Karpas-422 (cell line): ENCODE measurements around the gene ICOSLG. TPM values are rescaled to one million over a fixed set of nuclear protein-coding genes. Genes with fewer than 3 reads are reported as not detected.
"Not testable (repeated sequence)": the region's sequence is repeated elsewhere in the genome, so short reads cannot be mapped to it uniquely, and the experiment has no call there.

Experiments
- DNase-seq: peaks from one replicate; pipeline ENCODE4 v3.0.0-alpha.2; 2015
- H2AFZ ChIP-seq: fragments of 200-600 bp; sonication (generic); 2 replicates; pipeline ENCODE4 v1.6.1; 2014; ENCODE audit warnings: antibody characterized with exemption, low read length, mixed read lengths
- H3K27ac ChIP-seq: fragments of 200-600 bp; sonication (generic); 2 replicates; pipeline ENCODE4 v1.5.1; 2014; ENCODE audit warnings: mild to moderate bottlenecking, low read length, moderate library complexity
- H3K27me3 ChIP-seq: fragments of 200-600 bp; sonication (generic); 2 replicates; pipeline ENCODE4 v1.6.1; 2014; ENCODE audit warnings: low read length, mixed read lengths
- H3K36me3 ChIP-seq: fragments of 200-600 bp; sonication (generic); 2 replicates; pipeline ENCODE4 v1.6.1; 2014; ENCODE audit warnings: low read length, mixed read lengths; ENCODE audit not compliant: insufficient read depth
- H3K4me1 ChIP-seq: fragments of 200-600 bp; sonication (generic); 2 replicates; pipeline ENCODE4 v1.6.1; 2014; ENCODE audit warnings: mild to moderate bottlenecking, low read length, mixed read lengths
- H3K4me2 ChIP-seq: fragments of 200-600 bp; sonication (generic); 2 replicates; pipeline ENCODE4 v1.6.1; 2014; ENCODE audit warnings: low read length, low read depth, mild to moderate bottlenecking; ENCODE audit not compliant: poor library complexity, severe bottlenecking
- H3K4me3 ChIP-seq: fragments of 200-600 bp; sonication (generic); 2 replicates; pipeline ENCODE4 v1.5.1; 2014; ENCODE audit warnings: mild to moderate bottlenecking, antibody characterized with exemption, low read length, mixed read lengths
- H3K79me2 ChIP-seq: fragments of 200-600 bp; sonication (generic); 2 replicates; pipeline ENCODE4 v1.6.1; 2014; ENCODE audit warnings: mild to moderate bottlenecking, low read length, mixed read lengths
- H3K9ac ChIP-seq: fragments of 200-600 bp; sonication (generic); 2 replicates; pipeline ENCODE4 v1.6.0; 2014; ENCODE audit warnings: low read length
- H3K9me2 ChIP-seq: fragments of 200-600 bp; sonication (generic), shearing (Covaris generic); replicated peaks from 2 replicates; pipeline ENCODE4 v1.6.0; 2014; ENCODE audit warnings: mild to moderate bottlenecking, low read length, moderate library complexity; ENCODE audit not compliant: insufficient read depth
- H3K9me3 ChIP-seq: fragments of 300-700, 200-600 bp; sonication (generic); 2 replicates; pipeline ENCODE4 v1.6.1; 2014; ENCODE audit warnings: low read length, mixed read lengths
- H4K20me1 ChIP-seq: fragments of 200-600 bp; sonication (generic); 2 replicates; pipeline ENCODE4 v1.6.1; 2014; ENCODE audit warnings: mild to moderate bottlenecking, antibody characterized with exemption, low read length, low read depth; ENCODE audit not compliant: insufficient read depth
- total RNA-seq: library from RNA; depleted of rRNA; stranded (reverse); fragments of >200 nt; shearing (Covaris generic); gene quantifications from 2 replicates; pipeline ENCODE4 v1.2.3, GENCODE V29; 2014; ENCODE audit warnings: low replicate concordance

The ICOSLG gene
- total RNA-seq, 1 experiment from 2014 or later: 0.37 TPM

DNA sequence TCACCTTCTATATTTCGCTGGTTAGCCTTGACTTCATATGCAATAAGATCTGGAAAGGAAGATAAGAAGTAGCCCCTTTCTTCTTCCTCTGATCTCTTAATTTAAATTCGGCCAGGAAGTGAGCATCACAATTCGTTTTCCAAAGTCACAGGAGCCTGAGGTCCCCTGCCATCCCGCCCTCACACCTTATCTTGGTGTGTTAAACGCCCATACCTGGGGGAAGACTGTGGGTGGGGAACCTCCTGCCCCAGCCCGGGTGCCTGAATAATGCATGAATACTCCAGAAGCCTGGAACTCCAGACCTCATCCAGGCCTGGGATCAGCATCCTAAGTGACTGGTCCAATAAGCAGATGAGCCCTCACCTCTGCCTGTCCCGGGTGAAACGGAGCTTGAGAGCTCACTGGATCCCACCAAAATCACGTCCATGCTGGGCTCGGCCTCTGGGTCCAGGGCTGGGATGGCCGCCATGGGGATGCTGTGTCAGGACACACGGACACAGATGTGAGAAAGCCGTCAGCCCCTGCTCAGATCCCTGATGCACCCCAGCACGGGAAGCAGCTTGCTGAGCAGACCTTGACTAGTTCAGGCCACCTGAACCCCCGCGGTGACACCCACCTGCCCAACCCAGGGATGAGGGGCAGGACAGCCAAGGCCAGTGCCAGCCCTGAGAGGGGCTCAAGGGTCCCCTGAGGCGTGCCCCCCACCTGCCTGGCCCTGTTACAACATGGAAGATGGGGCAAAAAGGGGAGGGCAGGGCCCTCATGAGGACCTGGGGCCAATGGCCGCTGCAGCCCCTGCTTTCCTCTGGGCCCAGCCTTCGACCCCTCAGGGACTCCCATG, 20.3 kb upstream of the ICOSLG start:
- Histone ChIP-seq H3K9me3 (no peaks in the 10 kb centered on the region), H4K20me1 (no peaks in the 10 kb centered on the region; the same call in 1 of the 2 replicates), H3K4me3 (no peak overlapping the region), H3K9ac (no peak overlapping the region), H3K27ac (no peak overlapping the region), H3K79me2 (no peaks in the 10 kb centered on the region), H3K4me2 (no peak overlapping the region), H3K9me2 (no peaks in the 10 kb centered on the region), H2AFZ (no peak overlapping the region), H3K27me3 (no peaks in the 10 kb centered on the region), H3K4me1 (no peaks in the 10 kb centered on the region), H3K36me3 (no peaks in the 10 kb centered on the region)
- no peak for DNase-seq

GRCh38 chr21:44260066-44260465, 19.3 kb upstream of the ICOSLG start:
- H3K9me2 ChIP-seq: no peaks in the 10 kb centered on the region
- H2AFZ ChIP-seq: no peak overlapping the region
- no peak for DNase-seq
- no peaks in the 10 kb centered on the region for H3K27me3 ChIP-seq
- no peaks in the 10 kb centered on the region for H3K79me2 ChIP-seq
- no peak overlapping the region for H3K4me2 ChIP-seq
- H3K4me1 ChIP-seq: no peaks in the 10 kb centered on the region
- no peak overlapping the region for H3K4me3 ChIP-seq
- no peaks in the 10 kb centered on the region; the same call in 1 of the 2 replicates for H4K20me1 ChIP-seq
- no peak overlapping the region for H3K27ac ChIP-seq
- H3K9me3 ChIP-seq: no peaks in the 10 kb centered on the region
- no peaks in the 10 kb centered on the region for H3K36me3 ChIP-seq
- H3K9ac ChIP-seq: no peak overlapping the region

DNA sequence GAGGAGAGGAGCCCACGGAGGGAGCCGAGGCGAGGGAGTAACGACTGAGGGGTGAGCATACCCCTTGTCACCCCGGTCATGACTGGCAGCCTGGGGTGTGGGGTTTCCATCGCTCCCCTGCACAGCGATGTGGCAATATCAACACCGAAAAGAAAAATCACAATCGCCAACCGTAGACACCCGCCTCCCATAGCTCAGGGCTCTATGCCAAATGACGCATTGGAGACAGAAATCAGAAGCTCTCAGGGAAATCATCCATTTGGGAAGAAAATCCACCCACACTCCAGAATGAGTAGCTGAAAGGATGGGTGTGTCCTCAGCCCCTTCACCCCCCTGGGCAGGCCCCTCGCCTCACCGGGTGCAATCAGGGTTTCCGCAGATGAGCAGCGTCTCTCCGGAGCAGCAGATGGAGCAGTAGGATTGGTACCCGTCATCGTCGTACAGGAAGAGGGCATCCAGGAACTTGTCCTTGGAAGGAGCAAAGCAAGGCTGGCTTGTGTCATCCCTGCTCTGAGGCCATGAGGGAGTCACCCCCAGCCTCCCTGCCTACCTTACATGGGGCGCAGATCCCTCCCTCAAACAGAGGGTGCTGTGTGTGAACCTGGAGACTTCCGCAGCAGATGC, 18.5 kb upstream of the ICOSLG start:
- Histone ChIP-seq H3K9me3 (no peaks in the 10 kb centered on the region), H3K9ac (no peak overlapping the region), H4K20me1 (no peaks in the 10 kb centered on the region; the same call in 1 of the 2 replicates), H3K4me1 (no peaks in the 10 kb centered on the region), H3K79me2 (no peaks in the 10 kb centered on the region), H3K4me2 (no peak overlapping the region), H3K9me2 (no peaks in the 10 kb centered on the region), H2AFZ (no peak overlapping the region), H3K4me3 (no peak overlapping the region), H3K27me3 (no peaks in the 10 kb centered on the region), H3K36me3 (no peaks in the 10 kb centered on the region), H3K27ac (no peak overlapping the region)
- no peak for DNase-seq

DNA sequence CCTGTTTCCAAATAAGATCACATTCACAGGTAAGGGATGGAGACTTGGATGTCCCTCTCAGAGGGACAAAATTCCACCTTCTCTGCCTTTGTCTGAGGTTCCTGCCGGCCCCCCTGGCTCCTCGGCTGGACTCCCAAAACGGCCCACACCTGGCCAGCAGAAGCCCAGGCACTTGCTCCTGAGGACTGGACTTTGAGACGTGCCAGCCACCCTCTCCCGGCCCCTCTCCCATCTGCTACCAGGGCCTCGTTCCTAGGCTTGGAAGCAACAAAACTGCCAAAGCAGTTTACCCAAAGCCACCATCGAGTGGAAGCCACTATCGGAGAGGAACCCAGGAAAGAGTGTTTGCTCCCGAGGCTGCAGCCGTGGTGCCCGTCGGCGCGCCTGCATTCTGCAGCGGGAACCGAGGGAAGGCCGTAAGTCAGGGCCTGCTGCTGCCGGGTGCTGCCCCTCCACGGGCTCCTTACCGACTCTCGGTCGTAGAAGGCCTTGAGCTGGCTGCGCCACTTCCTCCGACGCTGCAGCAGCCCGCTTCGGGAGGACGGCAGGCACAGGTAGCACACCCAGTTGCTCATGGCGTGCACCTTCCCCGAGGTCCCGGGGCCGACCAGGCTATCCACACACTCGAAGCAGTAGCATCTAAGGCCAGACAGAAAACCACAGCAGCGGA, 17.4 kb upstream of the ICOSLG start:
- Histone ChIP-seq H3K4me2 (no peak overlapping the region), H3K4me1 (no peaks in the 10 kb centered on the region), H3K9me2 (no peaks in the 10 kb centered on the region), H3K4me3 (no peak overlapping the region), H4K20me1 (no peaks in the 10 kb centered on the region; the same call in 1 of the 2 replicates), H3K36me3 (no peaks in the 10 kb centered on the region), H3K27ac (no peak overlapping the region), H3K79me2 (no peaks in the 10 kb centered on the region), H3K9ac (no peak overlapping the region), H3K27me3 (no peaks in the 10 kb centered on the region), H3K9me3 (no peaks in the 10 kb centered on the region), H2AFZ (no peak overlapping the region)
- DNase-seq: no peak

DNA sequence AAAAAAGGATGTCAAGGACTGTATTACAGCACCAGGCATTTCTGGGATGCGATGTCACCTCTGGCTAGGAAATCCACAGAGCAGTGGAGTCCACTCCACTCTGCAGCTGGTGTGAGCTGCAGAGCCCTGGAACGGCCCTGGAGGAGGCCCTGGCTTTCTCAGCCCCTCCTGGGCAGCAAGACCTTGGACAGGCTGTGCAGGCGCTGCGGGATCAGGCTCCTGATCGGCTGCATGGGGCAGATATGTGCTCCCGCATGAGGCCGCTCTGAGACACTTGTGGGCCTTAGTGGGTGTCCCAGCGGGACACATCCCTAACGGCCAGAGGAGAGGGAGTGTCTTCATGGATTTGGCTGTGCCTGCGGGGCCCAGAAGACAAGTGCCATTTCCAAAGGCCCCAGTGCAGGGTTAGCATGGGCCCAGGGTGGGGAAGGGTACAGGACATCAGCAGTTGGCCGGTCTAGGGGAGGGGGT, 14.8 kb upstream of the ICOSLG start:
- no peak for DNase-seq

GRCh38 chr21:44253832-44254710, 13.3 kb upstream of the ICOSLG start:
- Histone ChIP-seq H2AFZ (no peak overlapping the region), H3K9me2 (no peaks in the 10 kb centered on the region), H3K9me3 (no peaks in the 10 kb centered on the region), H3K4me3 (no peak overlapping the region), H4K20me1 (no peaks in the 10 kb centered on the region), H3K36me3 (no peaks in the 10 kb centered on the region), H3K4me1 (no peaks in the 10 kb centered on the region), H3K27me3 (no peaks in the 10 kb centered on the region), H3K9ac (no peak overlapping the region), H3K4me2 (no peak overlapping the region), H3K79me2 (no peaks in the 10 kb centered on the region), H3K27ac (no peak overlapping the region)
- DNase-seq: no peak

More for the DNA sequence above, 14.8 kb upstream of the ICOSLG start:
- Histone ChIP-seq H3K4me3 (no peak overlapping the region), H3K27me3 (no peaks in the 10 kb centered on the region), H3K27ac (no peak overlapping the region), H3K36me3 (no peaks in the 10 kb centered on the region), H2AFZ (no peak overlapping the region), H3K9ac (no peak overlapping the region), H4K20me1 (no peaks in the 10 kb centered on the region; the same call in 1 of the 2 replicates), H3K4me1 (no peaks in the 10 kb centered on the region), H3K9me3 (no peaks in the 10 kb centered on the region), H3K4me2 (no peak overlapping the region), H3K79me2 (no peaks in the 10 kb centered on the region), H3K9me2 (no peaks in the 10 kb centered on the region)

DNA sequence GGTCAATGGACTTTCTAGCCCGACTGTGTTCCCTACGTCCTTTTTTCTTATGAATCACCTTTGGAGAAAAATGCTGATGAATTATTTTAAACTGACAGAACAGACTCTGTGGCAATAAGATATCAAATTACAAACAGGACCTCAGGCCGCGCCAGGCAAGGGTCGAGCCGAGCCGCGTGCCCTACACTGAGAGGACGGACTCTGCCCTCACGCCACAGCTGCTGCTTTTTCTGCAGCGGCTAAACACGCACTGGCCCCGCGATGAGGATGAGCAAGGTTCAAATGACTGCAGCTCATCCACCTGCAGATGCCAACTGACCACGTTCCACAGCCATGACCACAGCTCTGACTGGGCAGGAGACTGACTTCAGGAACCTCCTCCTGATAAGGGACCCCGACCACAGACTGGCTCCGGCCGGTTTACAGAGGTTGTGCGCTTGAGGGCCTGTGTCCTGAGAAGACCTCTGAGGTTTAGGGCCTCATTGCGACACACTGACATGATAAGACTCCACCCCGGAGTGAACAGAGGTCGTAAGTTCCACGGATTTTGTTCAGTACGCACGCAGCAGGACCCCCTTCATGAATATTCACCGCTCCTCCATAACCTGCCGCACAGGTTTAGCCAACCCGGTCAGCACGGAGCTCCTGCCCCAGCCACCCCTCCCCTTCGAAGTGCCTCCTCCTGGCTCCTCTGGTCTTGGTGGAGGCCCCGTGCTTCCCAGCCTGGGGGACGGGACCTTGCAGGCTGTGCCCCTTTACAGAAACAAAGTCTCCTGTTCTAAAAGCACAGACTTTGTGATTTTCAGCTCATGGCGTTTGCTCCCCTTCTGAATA, 8.7 kb upstream of the ICOSLG start:
- not testable (repeated sequence) for DNase-seq, H3K36me3 ChIP-seq

More for the DNA sequence above, 8.7 kb upstream of the ICOSLG start:
- not testable (repeated sequence) for H3K27me3 ChIP-seq, H2AFZ ChIP-seq, H3K9me2 ChIP-seq, H3K9ac ChIP-seq, H3K9me3 ChIP-seq, H3K4me3 ChIP-seq, H3K4me2 ChIP-seq, H3K79me2 ChIP-seq, H3K27ac ChIP-seq, H4K20me1 ChIP-seq, H3K4me1 ChIP-seq
